ENCODE results near the gene GPR39.

DNA sequence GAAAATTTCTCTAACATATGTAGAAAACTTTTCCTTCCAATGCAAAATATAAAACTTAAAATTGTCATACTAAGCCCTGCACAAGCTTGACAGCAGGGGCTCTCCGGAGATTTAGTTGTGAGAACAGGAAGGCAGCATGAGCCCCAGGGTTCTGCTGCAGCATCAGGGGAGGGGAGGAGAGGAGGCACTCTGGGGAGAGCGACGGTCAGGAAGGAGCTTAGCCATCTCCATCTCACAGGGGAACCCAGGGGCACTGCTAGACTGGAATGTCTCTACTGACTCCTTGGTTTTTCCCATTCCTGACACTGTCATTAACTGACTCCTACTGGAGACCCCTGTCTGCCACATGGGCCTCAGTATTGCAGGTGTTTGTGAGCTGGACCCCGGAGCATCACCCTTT lies 123.6 kb downstream of the GPR39 start:
- TF ChIP-seq, protein P1, sequence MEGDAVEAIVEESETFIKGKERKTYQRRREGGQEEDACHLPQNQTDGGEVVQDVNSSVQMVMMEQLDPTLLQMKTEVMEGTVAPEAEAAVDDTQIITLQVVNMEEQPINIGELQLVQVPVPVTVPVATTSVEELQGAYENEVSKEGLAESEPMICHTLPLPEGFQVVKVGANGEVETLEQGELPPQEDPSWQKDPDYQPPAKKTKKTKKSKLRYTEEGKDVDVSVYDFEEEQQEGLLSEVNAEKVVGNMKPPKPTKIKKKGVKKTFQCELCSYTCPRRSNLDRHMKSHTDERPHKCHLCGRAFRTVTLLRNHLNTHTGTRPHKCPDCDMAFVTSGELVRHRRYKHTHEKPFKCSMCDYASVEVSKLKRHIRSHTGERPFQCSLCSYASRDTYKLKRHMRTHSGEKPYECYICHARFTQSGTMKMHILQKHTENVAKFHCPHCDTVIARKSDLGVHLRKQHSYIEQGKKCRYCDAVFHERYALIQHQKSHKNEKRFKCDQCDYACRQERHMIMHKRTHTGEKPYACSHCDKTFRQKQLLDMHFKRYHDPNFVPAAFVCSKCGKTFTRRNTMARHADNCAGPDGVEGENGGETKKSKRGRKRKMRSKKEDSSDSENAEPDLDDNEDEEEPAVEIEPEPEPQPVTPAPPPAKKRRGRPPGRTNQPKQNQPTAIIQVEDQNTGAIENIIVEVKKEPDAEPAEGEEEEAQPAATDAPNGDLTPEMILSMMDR (IDR thresholded peaks at IDR 0.05): no peak
- TF ChIP-seq POLR2A (IDR thresholded peaks at IDR 0.05): no peak

All from adrenal gland (tissue), 5 donors.